Upper lobe of right lung (tissue), 1 donor: ENCODE measurements around the gene VSIR. TPM values are rescaled to one million over a fixed set of nuclear protein-coding genes. Genes with fewer than 3 reads are reported as not detected.
A peak's percentile ranks its signal among the peaks of the same experiment; 100 is the strongest.

Experiments used
- ATAC-seq: fragments of 200-7000 bp; cut with Tn5 transposase; one replicate; pipeline ENCODE4 v1.9.1; 2020; ENCODE audit warnings: mild to moderate bottlenecking, moderate library complexity
- DNase-seq: peaks from one replicate; pipeline ENCODE4 v3.0.0-alpha.2; 2020
- H3K27ac ChIP-seq: fragments of 200-600 bp; one replicate; pipeline ENCODE4 v1.8.0; 2022
- H3K27me3 ChIP-seq: fragments of 200-600 bp; one replicate; pipeline ENCODE4 v1.8.0; 2022; ENCODE audit warnings: mild to moderate bottlenecking
- H3K36me3 ChIP-seq: fragments of 200-600 bp; one replicate; pipeline ENCODE4 v1.8.0; 2022
- H3K4me1 ChIP-seq: fragments of 200-600 bp; one replicate; pipeline ENCODE4 v1.8.0; 2022
- H3K4me3 ChIP-seq: fragments of 200-600 bp; one replicate; pipeline ENCODE4 v1.8.0; 2022; ENCODE audit warnings: mild to moderate bottlenecking
- H3K9me3 ChIP-seq: fragments of 200-600 bp; one replicate; pipeline ENCODE4 v1.8.0; 2022
- intact Hi-C: fragments of 100-400 bp; cut with DNase I; formaldehyde crosslinking; loops from one replicate; pipeline ENCODE4 v1.11.0; 2022
- total RNA-seq: library from RNA; stranded (reverse); fragmentation: NEBNext Ultra II Directional; extraction: Animal tissue kit (Norgen Biotek cat#: 25700); gene quantifications from one replicate; pipeline ENCODE4 v1.2.1, GENCODE V29; 2021
- TF ChIP-seq, protein P1 (sequence below): fragments of 200-600 bp; IDR thresholded peaks from one replicate; pipeline ENCODE4 v1.8.0; 2022; ENCODE audit warnings: antibody characterized with exemption
- donor health status: DM: no; HTN: yes; CAD: no; lungs with severe emphysema.

The VSIR gene
- total RNA-seq, 1 donor from 2014 or later, result 128 TPM

DNA sequence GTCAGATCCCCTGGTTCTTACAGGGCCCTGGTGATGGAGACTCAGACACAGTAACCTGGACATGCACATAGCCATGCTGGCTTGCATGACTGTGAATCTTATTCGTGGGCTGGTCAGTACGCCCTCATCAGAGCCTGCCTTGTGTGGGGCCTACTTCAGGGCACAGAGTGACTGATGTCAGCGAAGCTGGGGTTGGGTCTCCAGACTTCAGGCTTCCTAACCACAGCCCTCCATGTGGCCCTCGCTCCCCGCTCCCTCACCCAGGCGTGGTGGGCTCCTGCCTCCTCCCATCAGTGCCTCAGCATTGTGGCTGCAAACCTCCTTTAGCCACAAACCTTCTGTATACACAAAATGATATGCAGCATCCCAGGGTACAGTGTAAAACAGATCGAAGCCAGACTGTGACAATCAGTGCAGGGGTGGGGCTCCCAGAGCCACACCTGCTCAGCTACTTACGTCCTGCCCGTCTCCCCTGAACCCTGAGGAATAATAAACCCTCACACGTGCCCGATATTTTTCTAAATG, 46.7 kb downstream of the VSIR start:
- H3K27me3 ChIP-seq, result no peaks in the 10 kb centered on the region
- no peaks in the 10 kb centered on the region for H3K36me3 ChIP-seq
- no peaks in the 10 kb centered on the region for H3K9me3 ChIP-seq
- ATAC-seq (no peak), DNase-seq (no peak)
- TF ChIP-seq, protein P1, sequence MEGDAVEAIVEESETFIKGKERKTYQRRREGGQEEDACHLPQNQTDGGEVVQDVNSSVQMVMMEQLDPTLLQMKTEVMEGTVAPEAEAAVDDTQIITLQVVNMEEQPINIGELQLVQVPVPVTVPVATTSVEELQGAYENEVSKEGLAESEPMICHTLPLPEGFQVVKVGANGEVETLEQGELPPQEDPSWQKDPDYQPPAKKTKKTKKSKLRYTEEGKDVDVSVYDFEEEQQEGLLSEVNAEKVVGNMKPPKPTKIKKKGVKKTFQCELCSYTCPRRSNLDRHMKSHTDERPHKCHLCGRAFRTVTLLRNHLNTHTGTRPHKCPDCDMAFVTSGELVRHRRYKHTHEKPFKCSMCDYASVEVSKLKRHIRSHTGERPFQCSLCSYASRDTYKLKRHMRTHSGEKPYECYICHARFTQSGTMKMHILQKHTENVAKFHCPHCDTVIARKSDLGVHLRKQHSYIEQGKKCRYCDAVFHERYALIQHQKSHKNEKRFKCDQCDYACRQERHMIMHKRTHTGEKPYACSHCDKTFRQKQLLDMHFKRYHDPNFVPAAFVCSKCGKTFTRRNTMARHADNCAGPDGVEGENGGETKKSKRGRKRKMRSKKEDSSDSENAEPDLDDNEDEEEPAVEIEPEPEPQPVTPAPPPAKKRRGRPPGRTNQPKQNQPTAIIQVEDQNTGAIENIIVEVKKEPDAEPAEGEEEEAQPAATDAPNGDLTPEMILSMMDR, result no peak
- intact Hi-C loops, result no loop called here
- no peak overlapping the region for H3K4me3 ChIP-seq
- H3K27ac ChIP-seq, result peak overlapping the region; percentile 86
- peaks cover 39% of the 10 kb centered on the region for H3K4me1 ChIP-seq

DNA sequence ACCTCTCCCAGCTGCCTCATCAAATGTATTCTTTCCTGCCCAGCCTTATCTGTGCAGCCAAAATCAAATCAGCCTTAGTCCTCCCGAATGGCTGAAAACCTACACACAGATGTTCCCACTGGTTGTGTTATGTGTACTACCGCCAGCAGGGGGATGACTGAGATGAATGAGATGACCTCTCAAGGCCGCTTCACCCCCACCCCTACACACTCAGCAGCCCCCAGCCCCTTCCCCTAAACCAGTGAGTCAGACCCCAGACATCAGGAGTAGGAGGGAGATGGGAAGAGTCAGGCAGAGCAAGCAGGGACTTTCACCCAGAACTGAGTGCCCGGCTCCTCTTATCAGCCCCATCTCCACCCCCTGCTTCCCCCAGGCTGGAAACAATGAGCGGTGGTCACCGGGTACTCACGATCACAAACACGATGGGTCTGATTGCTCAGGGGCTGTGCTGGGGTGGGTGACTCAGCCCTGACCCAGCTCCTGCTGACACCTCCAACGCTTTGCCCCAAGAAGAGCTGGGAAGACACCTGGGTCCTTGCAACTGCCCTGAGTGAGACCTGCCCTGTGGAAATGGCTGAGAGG, 47.2 kb downstream of the VSIR start:
- TF ChIP-seq, protein P1, result peak; percentile 38
- H3K9me3 ChIP-seq, result no peaks in the 10 kb centered on the region
- ATAC-seq (no peak), DNase-seq (no peak)
- H3K27me3 ChIP-seq, result no peaks in the 10 kb centered on the region
- H3K4me1 ChIP-seq, result peaks cover 39% of the 10 kb centered on the region
- H3K4me3 ChIP-seq, result no peak overlapping the region
- H3K36me3 ChIP-seq, result no peaks in the 10 kb centered on the region
- intact Hi-C loops, result no loop called here
- peak overlapping the region; percentile 86 for H3K27ac ChIP-seq

DNA sequence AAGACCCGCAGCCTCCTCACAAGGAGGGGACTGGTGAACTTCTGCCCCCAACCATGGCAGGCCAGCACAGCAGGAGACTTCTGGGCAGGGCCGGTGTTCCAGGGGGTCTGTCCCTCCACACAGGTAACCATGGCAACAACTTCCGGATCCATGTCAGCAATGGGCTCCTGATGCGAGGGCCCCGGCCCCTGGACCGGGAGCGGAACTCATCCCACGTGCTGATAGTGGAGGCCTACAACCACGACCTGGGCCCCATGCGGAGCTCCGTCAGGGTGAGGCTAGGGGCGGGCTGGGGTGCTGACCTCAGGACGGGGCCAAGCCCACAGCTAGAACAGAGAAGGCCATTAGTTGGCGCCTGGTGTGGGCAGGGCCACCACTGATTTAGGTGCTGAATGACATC, 48.1 kb downstream of the VSIR start:
- H3K27ac ChIP-seq, result no peak overlapping the region
- H3K4me3 ChIP-seq, result no peak overlapping the region
- TF ChIP-seq, protein P1, result no peak
- H3K9me3 ChIP-seq, result no peaks in the 10 kb centered on the region
- ATAC-seq, result no peak
- H3K4me1 ChIP-seq, result peaks cover 39% of the 10 kb centered on the region
- DNase-seq, result no peak
- no peaks in the 10 kb centered on the region for H3K36me3 ChIP-seq
- intact Hi-C loops, result no loop called here
- H3K27me3 ChIP-seq, result no peaks in the 10 kb centered on the region

DNA sequence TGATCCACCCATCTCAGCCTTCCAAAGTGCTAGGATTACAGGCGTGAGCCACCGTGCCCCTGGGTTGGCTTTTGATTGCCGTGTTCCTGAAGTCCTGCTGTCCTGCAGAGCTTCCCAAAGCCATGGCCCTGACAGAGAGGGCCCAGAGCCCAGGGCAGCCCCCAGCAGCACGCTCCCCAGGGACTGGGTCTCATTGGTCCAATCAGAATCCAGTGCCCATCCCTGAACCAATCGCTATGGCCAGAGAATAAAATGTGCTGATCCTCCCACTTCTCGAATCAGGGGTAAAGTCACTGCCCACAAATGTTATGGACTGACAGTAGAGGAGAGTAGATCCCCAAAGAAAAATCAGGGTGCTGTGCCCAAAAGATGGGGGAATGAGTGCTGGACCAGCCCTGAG, 48.8 kb downstream of the VSIR start:
- intact Hi-C loops, result no loop called here
- Histone ChIP-seq H3K36me3 (no peaks in the 10 kb centered on the region), H3K27ac (no peak overlapping the region), H3K4me3 (no peak overlapping the region), H3K27me3 (no peaks in the 10 kb centered on the region), H3K9me3 (no peaks in the 10 kb centered on the region), H3K4me1 (peaks cover 38% of the 10 kb centered on the region)
- DNase-seq, result no peak
- ATAC-seq, result no peak
- TF ChIP-seq, protein P1, result no peak

DNA sequence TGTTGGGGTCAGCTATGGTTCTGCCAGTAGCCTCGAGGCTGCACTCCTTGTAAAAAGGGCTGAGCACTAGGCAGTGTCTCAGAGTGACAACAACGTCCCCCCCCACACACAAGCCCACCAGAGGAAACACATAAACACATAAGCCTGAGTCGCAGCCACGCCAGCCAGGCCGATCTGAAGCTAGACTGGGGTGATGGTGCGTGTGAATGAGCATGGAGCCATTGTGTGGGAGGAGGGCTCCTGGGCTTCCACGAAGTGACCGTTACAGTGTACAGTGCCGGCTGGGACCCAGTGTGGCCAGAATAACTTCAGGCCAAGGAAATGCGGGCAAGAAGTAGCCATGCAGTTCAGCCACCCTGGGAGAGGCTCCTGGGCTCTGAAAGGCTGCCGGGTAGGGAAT, 50.0 kb downstream of the VSIR start:
- no peaks in the 10 kb centered on the region for H3K27me3 ChIP-seq
- H3K9me3 ChIP-seq, result no peaks in the 10 kb centered on the region
- H3K4me3 ChIP-seq, result no peak overlapping the region
- H3K36me3 ChIP-seq, result no peaks in the 10 kb centered on the region
- no peak overlapping the region for H3K27ac ChIP-seq
- H3K4me1 ChIP-seq, result peaks cover 28% of the 10 kb centered on the region
- no peak for ATAC-seq
- DNase-seq, result no peak
- TF ChIP-seq, protein P1, result no peak
- intact Hi-C loops, result no loop called here

DNA sequence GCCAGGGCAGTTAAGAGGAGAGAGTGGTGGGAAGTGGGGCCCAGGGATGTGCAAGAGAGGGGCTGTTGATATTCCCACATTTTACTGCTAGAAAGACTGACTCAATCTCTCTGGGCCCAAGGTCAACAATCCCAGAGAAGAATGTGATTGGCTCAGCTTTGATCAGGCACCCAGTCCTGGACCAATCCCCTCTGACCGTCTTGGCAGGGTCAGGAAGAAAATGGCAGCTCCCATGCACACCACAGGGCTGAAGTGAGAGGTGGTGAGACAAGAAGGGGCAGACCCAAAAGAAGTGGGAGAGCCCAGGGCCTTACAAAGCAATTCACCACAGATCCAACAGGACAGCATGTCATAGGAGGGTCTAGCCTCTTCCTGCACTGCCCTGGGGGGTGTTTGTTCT, 50.5 kb downstream of the VSIR start:
- Histone ChIP-seq H3K4me3 (no peak overlapping the region), H3K27me3 (no peaks in the 10 kb centered on the region), H3K4me1 (peaks cover 28% of the 10 kb centered on the region), H3K36me3 (no peaks in the 10 kb centered on the region), H3K9me3 (no peaks in the 10 kb centered on the region), H3K27ac (no peak overlapping the region)
- intact Hi-C loops, result no loop called here
- TF ChIP-seq, protein P1, result no peak
- no peak for DNase-seq
- ATAC-seq, result no peak
